ENCODE results near the gene UBE2N.

DNA sequence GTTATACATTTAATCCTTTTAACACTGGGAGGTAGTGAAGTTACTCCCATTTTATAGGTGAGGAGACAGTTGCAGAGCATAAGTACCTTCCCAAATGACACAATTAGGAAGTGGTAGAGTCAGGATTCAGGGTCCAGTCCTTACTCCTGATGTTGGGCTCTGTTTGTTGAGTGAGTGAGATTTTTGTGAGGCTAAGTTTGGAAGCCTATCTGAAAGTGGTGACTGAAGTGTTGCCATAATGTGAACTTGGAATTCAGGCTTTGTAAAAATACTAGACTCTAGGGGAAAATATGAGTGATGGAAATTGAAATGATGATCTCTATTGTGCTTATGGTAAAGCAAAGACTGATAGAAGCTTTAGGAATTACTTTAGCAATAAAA lies 61.8 kb downstream of the UBE2N start:
- TF ChIP-seq, protein P1, sequence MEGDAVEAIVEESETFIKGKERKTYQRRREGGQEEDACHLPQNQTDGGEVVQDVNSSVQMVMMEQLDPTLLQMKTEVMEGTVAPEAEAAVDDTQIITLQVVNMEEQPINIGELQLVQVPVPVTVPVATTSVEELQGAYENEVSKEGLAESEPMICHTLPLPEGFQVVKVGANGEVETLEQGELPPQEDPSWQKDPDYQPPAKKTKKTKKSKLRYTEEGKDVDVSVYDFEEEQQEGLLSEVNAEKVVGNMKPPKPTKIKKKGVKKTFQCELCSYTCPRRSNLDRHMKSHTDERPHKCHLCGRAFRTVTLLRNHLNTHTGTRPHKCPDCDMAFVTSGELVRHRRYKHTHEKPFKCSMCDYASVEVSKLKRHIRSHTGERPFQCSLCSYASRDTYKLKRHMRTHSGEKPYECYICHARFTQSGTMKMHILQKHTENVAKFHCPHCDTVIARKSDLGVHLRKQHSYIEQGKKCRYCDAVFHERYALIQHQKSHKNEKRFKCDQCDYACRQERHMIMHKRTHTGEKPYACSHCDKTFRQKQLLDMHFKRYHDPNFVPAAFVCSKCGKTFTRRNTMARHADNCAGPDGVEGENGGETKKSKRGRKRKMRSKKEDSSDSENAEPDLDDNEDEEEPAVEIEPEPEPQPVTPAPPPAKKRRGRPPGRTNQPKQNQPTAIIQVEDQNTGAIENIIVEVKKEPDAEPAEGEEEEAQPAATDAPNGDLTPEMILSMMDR (IDR thresholded peaks at IDR 0.05) = no peak
- no peak for TF ChIP-seq POLR2A (IDR thresholded peaks at IDR 0.05)
